HG02938 (cell line): Measurements from ENCODE around the gene TMEM168.
"Not testable (repeated sequence)": the region's sequence is repeated elsewhere in the genome, so short reads cannot be mapped to it uniquely, and the experiment has no call there.

Experiments used
- ATAC-seq: cut with Tn5 transposase; IDR thresholded peaks from one replicate; pipeline ENCODE4 v1.9.1; 2021; ENCODE audit warnings: mild to moderate bottlenecking, moderate library complexity; ENCODE audit not compliant: unreplicated experiment

The TMEM168 gene

GRCh38 chr7:112789817-112790585 lies at the start of gene TMEM168:
TSS of gene TMEM168 (minus strand) at chr7:112790393. CDS start at chr7:112784825, 5,568 bp downstream.
- peak; percentile 80 for ATAC-seq

- ATAC-seq: not testable (repeated sequence)
Observed at GRCh38 chr7:112835928-112836327, 45.7 kb upstream of the TMEM168 start.

- peak; percentile 74 for ATAC-seq
Observed at GRCh38 chr7:112833082-112833481, 42.9 kb upstream of the TMEM168 start.

- no peak for ATAC-seq
Observed at GRCh38 chr7:112830769-112831168, 40.6 kb upstream of the TMEM168 start.

DNA sequence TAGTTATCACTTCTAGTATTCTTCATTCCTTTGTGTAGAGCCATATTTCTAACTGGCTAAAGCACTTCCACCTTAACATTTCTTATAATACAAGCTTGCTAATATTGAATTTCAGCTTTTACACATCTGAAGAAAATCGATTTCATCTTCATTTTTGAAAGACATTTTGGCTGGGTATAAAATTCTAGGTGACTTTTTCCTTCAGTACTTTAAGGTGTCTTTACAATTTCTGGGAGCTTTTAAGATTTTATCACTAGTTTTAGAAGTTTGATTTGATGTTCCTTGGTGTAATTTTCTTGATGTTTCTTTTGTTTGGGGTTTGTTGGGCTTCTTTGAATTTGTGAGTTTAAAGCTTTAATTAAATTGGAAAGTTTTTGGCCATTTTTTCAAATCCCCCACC lies 38.5 kb upstream of the TMEM168 start:
- no peak for ATAC-seq

GRCh38 chr7:112821345-112821744 lies 31.2 kb upstream of the TMEM168 start:
- no peak for ATAC-seq

- no peak for ATAC-seq
Observed at GRCh38 chr7:112819536-112819935, 29.3 kb upstream of the TMEM168 start.

- no peak for ATAC-seq
Observed at GRCh38 chr7:112806156-112806555, 16.0 kb upstream of the TMEM168 start.

GRCh38 chr7:112802406-112802805 lies 12.2 kb upstream of the TMEM168 start:
- ATAC-seq: no peak

GRCh38 chr7:112800486-112800885 lies 10.3 kb upstream of the TMEM168 start:
- no peak for ATAC-seq

DNA sequence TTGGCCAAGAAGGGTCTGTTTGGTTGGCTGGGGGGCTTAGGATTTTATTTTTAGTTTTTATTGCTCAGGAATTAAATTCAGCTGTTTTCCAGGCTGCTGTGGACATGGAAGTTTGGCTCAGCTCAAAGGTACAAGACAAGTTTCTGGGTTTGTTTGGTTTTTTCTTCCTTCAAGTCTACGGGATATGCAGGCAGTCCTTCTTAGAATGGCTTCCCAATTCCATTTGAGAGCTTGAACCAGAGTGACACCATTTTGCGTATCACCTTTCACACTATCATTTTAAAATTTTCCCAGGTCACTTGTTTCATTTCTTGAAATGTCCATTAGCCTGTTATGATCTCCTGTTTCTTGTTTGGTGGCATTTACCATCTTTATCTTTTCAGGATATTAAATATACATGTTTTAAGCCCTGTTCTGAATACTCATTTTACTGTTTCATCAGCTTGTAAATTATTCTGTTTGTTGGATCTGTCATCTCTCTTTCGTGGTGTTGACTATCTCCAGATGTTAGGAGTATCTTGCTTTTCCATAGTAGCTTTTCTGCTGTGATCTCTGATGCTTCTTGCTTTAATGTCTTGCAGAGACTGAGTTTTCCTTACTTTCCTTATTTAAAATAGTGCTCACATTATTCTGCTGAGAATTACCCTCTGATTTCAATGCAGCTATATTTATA lies 9.4 kb upstream of the TMEM168 start:
- no peak for ATAC-seq

DNA sequence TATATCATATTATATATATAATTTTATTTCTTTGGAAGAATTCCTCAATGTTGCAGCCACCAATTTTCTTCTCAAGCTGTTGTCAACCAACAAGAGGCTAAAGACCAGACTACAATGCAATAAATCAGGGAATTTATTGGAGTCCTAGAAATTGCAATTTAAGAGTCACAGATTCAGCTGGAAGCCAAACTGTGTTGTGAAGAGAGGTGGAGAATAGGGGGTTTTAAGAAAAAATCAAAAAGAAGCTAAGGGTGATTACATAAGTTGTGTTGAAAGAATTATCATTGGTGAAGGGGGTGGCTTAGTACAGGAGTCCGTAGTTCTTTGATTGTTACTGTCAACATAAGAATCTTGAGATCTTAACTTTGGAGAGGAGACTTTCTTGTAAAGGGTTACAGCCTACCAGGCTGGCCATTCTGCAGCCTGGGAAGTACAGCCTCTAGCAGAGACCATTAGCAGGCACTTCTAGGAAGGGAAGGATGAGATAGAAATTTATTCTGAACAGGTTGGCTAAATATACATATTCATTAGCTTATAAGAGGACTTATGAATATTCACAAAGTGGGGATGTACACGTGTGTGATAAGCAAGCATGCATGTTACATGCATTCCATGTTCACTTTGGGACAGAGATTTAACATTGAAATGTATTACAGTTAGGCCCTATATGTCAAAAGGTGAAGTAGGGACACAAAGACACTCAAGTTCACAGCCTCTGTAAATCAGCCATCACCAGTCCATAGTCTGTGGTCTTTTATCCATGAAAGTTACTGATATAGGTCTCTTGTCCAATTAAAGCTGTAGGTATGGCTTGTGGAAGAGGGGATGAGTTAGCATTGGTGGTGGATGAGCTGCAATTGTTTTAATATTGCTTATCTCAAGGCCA lies 8.3 kb upstream of the TMEM168 start:
- ATAC-seq: no peak

GRCh38 chr7:112796552-112796951 lies 6.4 kb upstream of the TMEM168 start:
- not testable (repeated sequence) for ATAC-seq

DNA sequence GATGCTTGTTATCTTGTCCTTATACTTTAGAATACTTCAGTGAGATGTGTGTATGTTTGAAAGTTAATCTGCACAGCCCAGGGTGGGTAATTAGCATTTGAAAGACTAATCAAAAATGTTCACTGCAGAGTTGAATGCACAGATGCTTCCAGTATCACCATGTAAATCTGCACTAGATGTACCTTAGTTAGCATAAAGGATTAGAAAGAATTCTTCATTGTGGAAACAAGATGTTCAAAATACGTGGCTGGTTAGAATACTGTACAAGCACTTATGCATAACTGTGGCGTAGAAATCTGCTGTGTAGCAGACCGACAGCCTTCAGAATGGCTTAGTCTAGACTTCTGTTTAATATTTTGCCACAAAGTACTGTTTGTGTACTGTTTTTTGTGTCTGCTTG lies 2.2 kb upstream of the TMEM168 start:
- ATAC-seq: no peak

GRCh38 chr7:112791465-112792168 lies 1.4 kb upstream of the TMEM168 start:
- ATAC-seq: no peak

- peak; percentile 72 for ATAC-seq
Observed at GRCh38 chr7:112790586-112791003, 402 bp upstream of the TMEM168 start.

DNA sequence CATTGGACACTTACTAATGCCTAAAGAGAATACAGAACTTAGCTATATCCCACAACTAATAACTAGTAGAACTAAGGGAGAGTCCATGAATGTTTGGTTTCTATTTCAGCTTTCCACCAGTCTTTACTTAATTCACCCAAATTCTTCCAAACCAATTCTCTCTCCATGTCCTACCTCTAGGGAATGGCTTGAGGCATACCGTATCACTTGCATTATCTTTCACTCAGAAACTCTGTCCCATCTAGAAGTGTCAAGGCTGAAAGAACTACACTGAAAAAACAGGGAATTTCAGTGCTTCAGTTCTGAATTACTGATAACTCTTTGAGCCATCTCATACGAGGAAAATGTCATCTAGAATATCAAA lies 758 bp downstream of the TMEM168 start:
- no peak for ATAC-seq

DNA sequence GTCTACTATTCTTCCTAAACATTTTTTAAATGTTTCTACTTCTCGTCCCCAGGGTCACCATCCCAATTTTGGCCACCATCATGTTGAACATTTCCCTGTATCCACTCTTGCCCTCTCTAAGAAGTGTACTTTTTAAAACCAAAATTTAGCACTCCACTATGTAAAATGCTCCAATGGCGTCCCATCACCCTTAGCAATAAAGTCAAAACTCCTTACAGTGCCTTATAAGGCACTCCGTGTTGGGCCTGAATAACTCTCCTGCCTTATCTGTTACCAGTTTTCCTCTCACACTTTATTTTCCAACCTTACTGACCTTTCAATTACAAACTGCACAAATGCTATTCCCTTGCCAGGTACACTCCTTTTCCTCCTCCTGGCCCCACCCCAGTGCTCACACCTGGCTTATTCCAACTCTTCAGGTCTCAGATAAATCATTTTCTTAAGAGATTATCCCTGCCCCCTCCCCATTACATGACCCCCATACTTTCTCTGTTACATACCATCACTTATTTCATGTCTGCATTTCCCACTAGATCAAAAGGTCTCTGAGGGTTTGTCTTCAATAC lies 1.3 kb downstream of the TMEM168 start:
- no peak for ATAC-seq

DNA sequence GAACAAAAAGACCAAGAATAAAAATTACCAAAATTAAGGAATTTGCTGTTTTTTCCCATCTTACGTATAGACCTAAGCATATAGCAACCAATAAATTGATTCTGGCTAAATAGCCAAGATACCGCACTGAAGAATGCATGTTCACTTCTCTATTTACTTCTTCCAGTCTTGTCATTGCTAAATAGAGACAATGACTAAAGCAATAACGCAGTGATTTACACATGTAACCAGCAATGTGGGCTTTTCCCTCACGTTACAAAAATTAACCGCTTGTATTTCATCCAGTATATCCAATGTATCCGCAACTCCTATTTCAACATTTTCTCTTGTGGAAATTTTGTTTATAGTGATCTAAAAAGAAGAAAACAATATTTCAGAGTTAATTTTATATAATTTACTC lies 5.6 kb downstream of the TMEM168 start:
- no peak for ATAC-seq

DNA sequence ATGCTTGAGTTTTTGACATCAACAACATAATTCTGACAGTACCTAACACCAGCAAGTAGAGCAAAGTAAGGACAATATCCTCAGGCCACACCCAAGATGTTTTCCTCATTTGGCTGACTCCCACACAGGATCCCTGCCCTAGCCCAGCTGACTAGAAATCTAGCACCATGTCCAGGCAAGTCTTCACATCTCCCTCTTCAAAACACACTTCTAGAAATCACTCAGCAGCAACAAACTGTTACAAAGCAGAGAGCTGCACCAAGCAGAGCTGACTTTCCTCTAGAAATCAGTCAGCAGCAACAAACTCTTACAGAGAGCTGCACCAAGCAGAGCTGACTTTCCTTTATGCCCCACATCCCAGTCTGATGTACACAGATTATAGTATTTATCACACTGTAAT lies 7.7 kb downstream of the TMEM168 start:
- ATAC-seq: peak; percentile 95

DNA sequence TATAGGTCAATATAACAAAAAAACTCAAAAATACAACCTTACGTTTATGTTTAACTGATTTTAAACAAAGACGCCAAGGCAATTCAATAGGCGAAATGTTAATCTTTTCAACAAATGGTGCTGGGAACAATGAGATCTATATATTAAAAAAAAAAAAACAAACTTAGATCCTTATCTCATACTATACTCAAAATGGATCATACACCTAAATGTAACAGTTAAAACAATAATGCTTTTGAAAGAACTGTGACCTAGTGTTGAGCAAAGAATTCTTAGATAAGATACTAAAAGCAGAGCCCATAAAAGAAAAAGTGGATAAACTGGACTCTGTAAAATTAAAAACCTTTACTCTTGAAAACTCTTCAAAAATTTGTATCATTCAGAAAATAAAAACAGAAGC lies 8.6 kb downstream of the TMEM168 start:
- ATAC-seq: no peak
